GM12891 (cell line): Measurements from ENCODE around the gene ANKRD34A.

Source experiments
- POLR2A ChIP-seq: IDR thresholded peaks from 2 replicates; pipeline ENCODE4 v1.6.1; 2011; ENCODE audit warnings: low read depth, low read length, control low read depth
- POLR2AphosphoS5 ChIP-seq: IDR thresholded peaks from 2 replicates; pipeline ENCODE4 v1.6.1; 2011; ENCODE audit warnings: low read depth, low read length, control low read depth
- TAF1 ChIP-seq: IDR thresholded peaks from 2 replicates; pipeline ENCODE4 v1.6.1; 2011; ENCODE audit warnings: low read depth, low read length, control low read depth

DNA sequence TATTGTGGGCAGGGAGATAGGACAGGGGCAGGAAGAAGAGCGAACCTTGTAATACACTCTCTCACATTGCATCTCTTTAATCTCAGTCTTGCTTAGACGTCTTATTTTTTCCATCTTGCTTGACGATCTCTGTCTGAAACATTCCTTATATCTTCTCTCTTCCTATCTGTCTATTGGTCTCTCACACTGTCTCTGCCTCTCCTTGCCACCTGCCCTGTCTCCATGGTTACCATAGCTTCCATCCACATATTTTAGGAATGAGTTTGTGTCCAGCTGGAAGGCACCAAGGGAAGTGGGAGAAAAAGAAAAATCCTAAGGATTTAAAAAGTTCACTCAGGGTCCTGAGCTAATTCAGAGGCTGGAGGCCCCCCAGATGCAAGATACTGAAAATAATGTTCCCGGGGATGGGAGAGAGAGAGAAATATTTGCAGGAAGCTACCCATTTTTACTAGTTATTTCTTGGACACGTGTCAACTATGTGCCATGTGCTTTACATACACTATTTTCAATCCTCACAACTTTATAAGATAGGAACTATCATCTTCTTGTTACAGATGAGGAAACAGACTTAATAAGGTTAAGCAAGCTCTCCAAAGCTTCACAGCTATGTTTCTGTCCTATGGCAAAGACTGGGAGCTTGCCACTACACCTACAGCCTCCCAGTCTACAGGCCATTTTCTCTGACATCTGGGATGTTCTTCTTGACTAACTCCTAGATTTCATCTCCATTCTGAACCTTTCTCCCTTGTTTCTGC lies 933 bp downstream of the ANKRD34A start:
- no peak for TF ChIP-seq POLR2AphosphoS5
- no peak for TF ChIP-seq POLR2A
- no peak for TF ChIP-seq TAF1
